Measurements from ENCODE around the gene TRAFD1.

TRAFD1 gene

DNA sequence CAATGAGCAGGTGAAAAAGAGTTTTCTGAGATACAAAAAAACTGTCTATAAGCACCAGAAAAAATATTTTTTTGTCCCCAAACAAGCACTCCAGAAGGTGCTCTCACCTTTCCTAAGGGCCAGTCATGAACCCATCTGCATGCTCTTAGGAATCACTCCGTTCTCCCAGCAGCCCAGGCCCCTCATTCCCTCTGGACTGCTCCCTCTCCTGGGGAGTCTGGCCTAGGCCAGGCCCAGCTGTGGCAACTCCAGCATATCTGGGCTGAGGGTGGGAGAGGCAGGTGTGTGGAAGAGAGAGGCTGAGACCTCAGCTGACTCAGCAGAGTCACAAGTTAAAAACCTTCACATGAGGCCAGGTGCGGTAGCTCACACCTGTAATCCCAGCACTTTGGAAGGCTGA lies 54.6 kb downstream of the TRAFD1 start:
- no peak for DNase-seq

DNA sequence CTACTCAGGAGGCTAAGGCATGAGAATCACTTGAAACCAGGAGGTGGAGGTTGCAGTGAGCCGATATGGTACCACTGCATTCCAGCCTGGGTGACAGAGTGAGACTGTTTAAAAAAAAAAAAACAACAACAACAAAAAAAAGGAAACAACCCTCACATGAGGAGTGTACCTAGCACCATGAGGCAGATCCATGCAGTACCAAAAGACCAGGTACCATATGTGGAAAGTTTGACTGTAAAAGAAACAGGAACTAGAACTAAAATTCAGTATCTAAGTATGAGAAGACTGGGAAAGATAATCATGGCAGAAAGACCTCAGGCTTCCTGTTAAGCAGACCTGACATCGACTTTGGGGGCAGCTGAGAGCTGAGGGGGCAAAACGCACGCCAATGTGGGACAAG lies 55.1 kb downstream of the TRAFD1 start:
- DNase-seq: no peak

DNA sequence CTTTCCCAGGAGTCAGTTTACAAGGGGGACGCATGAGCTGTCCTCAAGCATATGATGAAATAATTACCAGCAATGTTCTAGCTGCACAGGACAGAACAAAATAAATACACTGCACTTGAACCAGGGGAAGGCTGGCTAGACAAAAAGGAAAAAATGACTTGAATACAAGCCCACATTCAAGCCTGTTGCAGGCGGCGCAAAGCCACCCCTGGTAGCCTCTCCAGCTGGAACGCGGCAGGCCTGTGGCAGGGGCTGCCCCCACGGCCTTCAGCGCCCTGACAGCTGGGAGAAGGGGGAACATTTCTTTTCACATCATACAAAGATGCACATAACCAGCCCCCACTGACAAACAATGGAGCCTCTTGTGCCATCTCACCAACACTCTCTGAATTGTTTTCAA lies 57.1 kb downstream of the TRAFD1 start:
- DNase-seq: no peak

DNA sequence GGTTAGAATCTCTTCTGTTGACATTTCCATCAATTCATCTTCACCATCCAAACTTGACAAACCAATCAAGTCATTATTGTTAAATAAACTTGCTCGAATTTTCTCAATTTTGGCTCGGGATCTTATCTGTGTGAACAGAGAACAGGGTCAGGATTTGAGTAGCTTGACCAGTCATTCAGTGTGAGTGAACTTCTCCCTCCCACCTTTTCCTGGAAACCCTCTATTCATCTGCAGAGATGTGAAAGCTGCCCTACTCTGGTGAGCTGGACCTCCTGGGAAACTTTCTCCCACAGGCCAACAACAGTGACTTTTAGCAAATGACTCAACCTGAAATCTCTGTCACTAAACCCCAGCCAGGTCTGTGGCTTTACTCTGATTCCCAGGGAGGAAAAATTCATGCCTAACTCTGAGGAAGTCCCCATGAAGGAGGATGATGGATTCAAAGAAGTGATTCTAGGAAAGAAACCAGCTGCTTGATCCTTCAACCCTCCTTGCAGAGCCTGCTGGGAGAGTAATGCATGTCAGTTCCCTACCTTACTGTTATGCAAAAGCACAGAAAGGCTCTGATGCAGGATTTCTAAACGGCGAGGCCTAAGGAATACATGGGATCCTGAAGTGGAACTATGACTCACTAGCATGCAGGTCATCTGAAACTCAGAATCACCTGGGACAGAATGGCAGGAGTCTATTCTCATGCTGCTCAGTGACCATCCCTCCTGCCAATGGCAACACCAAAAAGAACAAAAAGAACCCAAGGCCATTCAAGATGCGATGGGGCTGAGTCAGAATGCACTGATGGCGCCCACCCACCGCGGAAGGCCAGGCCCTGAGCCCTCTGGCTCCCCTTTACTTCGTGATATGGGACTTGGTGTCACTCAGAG lies 58.0 kb downstream of the TRAFD1 start:
- no peak for DNase-seq

DNA sequence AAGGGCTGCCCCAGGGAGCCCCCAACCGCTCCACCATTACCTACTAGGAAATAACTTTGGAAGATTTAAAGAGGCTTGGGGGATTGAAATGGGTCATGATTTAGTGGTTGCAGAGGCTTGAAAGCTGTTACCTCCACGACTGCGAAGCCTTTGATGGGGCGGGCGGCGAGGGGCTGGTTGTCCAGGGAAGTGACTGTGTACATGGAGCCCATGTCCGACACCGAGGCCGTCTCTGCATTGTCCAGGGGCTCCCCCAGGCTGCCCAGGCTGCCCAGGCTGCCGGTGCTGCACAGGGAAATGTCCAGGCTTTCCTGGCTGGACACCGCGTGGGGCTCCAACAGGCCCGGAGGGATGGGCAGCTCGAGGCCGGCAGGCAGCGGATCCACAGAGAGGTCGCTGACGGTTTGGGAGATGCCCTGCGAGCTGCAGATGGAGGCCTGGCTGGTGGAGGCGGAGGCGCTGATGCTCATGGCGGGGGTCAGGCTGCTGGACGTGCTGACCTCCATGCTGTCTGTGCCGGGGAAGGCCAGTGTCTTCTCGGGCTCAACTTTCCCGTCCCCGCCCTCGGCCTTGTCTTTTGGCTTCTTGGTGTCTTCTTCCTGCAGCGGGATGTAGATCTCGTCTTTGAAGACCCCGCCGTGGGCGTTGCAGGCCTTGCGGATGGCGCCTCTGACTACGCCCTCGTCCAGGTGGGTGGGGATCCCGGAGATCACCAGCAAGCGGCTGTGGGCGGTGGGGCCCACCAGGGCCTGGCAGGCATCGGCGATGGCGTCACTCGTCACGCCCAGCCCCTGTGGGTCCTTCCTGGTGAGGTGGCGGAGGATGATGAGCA lies 58.9 kb downstream of the TRAFD1 start:
- no peak for DNase-seq

DNA sequence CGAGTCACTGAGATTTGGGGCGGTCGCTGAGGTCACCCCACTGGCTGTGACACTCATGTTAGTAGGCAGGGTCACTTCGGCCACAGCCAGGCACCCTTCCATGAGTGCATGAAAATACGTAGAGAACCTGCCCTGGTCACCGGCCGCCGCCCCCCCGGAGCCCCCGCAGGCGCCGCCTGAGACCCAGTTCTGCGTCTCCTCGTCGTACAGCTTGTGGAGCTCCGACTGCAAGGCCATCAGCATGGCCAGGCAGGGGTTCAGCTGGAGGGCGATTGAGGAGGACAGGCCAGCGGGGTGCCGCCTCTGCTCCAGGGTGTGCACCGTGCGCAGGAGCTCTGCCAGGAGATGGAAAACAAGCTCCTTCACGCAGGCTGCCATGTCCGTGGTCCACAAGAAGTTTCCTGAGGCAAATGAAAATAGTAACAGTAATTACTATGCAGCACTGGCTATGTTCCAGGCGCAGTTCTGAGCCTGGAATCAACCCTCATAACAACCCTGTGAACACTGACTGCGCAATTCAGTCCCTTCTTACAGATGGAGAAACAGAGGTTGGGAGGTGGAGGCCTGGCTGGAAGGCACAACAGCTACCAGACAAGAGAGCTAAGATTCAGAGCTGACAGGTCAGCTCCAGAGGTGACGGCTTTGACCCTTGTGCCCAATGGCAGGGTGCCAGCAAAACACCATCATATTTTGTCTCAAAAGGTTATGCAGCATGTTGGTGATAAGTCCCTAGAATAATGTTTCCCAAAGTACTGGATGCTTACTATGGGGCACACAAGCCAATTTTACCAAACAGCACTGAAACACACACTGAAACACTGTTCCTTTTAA lies 59.9 kb downstream of the TRAFD1 start:
- no peak for DNase-seq

DNA sequence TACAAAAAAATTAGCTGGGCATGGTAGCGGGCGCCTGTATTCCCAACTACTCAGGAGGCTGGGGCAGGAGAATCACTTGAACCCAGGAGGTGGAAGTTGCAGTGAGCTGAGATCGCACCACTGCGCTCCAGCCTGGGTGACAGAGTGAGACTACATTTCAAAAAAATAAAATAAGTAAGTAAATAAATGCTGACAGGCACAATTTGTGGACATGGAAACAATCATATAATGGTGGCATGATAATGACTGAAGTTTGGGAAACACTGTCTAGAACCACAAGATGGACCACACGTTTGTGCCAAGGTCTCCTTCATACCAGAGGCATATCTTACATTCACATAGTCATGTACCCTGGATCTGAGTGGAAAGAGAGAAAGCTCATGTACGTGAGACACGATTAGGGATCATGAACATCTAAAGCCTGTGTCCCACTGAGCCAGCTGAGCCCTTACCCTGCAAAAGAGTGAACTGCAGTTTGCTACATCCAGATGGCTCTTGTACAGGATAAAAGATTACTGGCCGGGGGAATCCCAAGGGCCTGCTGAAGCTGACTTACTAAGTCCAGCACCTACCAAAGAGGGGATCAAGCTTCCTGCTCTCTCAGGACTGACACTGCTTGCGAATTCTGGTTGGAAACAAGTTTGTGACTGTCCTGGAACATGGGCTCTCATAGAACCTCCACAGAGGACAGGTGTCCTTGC lies 62.9 kb downstream of the TRAFD1 start:
- DNase-seq: no peak

DNA sequence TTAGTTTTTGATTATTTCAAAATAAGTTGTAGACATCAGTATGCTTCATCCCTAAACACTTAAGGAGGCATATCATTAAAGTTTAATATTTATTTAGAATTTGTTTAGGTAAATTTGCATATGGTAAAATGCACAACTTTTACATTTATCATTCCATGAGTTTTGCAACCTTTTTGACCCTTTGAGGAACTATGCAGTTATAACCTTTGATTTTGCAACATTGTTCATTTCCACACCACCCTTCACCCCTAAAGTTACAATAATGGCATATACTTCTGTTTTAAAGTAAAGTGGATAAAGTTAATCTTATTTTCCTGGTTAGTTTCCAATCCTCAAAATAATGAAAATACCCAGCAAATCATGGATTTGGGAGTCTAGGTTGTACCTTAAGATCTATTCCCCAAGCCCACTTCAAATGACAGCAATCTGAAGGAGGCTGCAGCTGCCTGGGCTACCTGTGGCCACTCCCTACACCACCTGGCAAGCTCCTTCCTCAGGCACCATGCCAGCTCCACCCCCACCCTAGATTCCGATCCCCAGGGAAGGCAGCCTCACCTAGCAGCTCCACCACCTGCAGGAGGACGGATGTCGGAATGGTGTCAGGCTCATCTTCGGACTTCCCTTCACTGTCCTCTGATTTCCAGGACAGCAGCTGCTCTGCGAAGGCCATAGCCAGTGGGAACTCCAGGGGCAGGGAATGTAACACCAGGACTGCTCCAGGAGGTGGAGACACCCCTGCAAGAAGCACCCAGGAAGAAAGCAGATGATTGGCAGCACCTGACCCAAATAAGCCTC lies 65.1 kb downstream of the TRAFD1 start:
- DNase-seq: no peak

DNA sequence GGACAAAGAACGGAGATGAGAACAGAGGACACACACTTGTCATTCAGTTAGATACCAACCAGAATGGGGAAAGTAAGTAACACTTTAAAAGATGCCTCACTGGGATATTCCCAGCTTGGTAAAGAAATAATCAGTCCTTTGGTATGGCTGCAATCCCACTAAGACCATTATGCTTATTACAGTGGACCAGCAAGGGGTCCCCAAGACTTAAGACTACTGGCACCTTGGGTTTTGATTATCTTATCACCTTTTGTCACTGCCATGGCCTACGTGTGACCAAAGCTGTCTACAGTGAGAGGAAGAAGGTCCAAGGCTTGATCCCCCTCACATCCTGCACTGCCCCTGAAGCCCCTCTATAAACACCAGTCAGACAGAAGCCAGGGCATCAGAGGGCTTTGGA lies 65.8 kb downstream of the TRAFD1 start:
- no peak for DNase-seq

DNA sequence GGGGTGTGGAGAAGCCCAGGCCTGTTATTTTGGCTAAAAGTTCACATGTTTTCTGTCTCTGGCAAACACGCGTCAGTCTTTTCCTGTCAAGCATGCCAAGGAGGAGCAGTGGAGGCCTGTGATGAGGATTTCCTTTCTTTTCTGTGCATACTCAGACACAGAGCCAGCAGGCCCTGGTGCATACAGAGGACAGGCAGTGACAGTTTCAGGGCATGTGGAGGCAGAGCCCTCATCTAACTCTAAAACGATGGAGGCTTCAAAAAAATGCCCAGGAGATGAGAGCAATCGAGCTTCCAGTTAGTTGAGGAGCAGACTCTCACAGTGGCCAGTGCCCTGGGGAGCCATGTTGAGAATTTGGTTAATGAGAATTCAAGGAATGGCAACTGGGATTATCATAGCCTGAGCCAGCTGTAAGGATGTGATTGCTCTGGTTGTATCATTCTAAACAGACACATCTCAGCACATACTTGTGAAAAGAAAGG lies 66.5 kb downstream of the TRAFD1 start:
- DNase-seq: no peak

DNA sequence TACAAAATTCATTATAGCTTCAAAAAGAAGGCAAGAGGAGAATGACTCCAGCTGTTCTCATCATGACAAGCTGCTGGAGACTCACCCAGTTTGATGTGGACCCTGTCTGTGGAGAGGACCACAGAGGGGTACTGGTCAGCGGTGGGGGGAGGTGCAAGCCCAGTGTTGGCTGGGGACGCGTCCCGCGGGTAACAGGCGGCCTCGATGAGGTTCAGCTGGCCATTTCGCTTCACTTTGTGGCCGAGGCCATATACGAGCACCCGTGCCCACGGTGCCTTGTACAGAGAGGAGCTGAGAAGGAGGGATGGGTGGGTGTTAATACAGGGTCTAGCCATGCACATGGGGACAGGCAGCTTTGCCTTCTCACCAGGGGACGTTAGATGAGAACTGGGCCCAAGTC lies 67.1 kb downstream of the TRAFD1 start:
- no peak for DNase-seq

DNA sequence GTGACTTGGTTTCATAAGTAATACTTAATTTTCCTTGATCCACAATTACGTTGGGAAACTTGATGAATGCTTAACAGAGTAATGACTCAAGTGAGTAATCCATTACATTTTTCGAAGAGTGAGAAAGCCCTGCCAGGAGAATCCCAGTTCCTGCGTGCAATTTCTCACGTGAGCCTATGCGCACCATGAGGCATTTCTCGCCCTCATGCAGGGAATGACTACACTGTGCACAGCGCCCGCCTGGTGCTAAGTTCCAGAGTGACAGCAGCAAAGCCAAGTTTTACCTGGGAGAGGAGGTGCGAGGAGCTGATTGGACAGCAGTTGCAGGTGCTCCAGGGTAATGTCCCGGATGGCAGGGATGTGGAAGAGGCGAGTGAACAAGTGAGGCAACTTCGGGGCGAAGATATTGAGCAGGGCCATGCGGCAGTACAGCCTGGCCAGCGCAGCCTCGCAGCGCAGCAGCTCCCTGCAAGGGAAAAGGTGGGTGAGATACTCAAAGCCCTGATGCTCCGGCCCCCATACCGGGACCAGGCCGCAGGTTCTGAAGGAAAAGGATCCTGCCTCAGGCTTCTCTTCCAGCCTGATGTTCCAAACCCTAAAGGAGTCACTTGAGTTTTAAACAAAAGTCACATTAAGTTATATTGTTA lies 69.4 kb downstream of the TRAFD1 start:
- no peak for DNase-seq

DNA sequence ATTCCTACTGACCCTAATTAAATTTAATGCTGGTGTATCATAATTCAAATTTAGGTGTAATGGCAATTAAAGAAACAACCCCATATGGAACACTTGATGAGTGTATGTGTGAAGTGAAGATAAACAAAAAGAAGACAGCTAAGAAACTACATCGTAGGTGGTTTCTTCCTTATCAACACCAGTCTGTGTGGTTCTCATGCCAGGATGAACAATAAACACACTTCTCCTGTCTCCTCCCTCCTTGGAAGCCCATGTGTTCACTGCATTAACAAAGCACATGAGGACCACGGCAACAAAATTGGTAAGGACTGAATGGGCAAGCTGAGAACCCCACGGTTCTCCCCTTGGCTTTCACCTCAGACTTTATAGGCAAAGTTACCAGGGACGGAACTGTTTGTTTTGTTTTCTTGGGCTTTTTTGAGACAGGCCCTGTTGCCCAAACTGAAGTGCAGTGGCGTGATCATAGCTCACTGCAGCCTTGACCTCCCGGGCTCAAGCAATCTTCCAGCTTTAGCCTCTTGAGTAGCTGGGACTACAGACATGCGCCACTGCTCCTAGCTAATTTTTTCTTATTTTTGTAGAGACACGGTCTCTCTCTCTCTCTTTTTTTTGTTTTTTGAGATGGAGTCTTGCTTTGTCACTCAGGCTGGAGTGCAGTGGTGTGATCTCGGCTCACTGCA lies 71.0 kb downstream of the TRAFD1 start:
- DNase-seq: no peak

DNA sequence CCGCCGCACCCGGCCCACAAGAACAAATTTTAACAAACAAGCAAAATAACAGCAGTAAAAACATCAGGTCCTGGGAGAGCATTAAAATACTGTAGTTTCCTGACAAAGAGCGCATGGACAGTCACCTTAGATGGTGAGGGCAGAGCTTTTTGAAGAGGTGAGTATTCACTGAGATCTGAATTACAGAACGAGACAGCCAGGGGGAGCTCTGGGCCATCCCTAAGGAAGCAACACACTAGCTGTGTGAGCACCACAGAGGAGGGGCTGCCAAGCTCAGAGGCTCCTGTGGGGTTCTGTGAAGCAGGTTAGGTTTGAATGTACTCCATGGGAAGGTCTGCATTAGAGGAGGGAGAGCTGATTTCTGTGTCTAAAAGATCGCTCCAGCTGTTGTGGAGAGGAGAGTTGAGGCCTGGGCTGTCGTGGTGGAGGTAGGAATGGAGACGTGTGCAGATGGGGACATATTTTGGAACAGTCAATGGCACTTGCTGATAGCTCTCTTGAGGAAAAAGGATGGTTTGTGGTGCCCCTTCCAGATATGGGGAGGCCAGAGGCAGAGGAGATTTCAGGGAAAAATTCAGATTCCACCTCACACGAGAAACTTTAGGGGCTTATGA lies 72.9 kb downstream of the TRAFD1 start:
- no peak for DNase-seq

DNA sequence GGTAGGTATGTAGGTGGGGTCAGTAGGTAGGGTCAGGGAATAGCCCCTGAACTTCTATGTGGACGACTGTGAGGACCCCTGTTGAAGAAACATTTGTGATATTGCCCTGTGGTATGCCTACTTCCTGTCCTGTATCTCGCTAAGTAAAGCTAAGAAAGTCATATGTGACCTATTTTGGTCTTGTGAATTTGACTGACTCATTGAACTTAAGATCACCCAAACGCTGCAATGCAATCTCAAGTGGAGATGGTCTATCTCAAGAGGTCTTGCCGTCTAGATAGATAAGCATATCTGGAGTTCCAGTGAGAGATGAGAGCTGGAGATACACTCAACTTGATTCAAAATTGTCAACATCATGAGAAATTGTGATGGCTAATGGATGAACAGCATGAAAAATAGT lies 73.8 kb downstream of the TRAFD1 start:
- DNase-seq: no peak

Measured in NCI-H1417 treated with DMSO at 0.1 percent for 48 hours (cell line).